GM21515 (cell line): ENCODE results near the gene LMNA.

ENCODE experiments used
- ATAC-seq: cut with Tn5 transposase; IDR thresholded peaks from one replicate; pipeline ENCODE4 v1.9.1; 2021; ENCODE audit not compliant: unreplicated experiment

Gene LMNA

DNA sequence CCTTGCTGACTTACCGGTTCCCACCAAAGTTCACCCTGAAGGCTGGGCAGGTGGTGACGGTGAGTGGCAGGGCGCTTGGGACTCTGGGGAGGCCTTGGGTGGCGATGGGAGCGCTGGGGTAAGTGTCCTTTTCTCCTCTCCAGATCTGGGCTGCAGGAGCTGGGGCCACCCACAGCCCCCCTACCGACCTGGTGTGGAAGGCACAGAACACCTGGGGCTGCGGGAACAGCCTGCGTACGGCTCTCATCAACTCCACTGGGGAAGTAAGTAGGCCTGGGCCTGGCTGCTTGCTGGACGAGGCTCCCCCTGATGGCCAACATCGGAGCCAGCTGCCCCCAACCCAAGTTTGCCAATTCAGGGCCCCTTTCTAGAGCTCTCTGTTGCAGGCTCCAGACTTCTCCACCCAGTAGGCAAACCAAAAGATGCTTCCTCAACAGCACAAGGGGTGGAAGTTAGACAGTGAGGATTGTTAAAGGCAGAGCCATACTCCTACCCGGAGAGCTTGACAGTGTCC, 22.5 kb downstream of the LMNA start:
- no peak for ATAC-seq

- ATAC-seq, result no peak
Observed at GRCh38 chr1:156138458-156138867, 24.0 kb downstream of the LMNA start.

DNA sequence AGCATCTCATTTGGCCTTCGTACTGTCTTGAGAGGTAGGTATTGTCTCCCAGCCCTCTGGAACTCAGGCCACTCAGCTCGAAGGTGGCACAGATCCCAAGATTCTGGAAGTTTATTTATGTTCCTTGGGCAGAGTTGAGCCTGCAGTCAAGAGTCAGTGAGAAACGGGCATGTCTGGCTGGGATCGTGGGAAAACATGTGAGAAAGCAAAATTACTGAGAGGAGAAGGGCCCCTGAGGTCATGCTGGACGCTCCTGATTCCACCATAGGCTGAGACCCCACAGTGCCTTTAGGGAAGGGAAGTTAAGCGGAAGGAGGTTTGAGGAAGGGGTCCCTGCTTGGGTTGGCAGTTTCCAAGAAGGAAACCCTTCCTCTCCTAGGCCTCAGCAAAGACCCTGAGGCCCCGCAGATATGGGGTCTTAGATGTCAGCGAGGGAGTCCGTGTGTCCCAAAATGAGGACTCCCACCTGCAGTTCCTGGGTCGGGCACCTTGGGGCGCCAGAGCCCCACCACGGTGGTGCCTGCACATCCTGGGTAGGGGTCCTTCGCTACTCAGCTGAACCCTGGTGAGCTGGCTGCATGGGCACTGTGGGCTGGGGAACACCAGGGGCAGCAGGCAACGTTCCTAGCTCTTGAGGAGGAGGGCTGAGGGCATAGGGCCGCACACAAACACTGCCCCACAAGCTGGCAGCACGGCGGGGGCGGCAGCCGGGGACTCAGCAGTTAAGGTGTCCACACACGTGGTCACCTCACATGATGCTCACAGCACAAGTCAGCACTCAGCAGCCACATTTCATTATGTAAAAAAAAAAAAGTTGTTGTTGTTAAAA, 26.6 kb downstream of the LMNA start:
- no peak for ATAC-seq

GRCh38 chr1:156143765-156144489, 29.4 kb downstream of the LMNA start:
- no peak for ATAC-seq

- ATAC-seq, result no peak
Observed at GRCh38 chr1:156144742-156145141, 30.2 kb downstream of the LMNA start.

- ATAC-seq, result no peak
Observed at GRCh38 chr1:156145650-156146019, 31.1 kb downstream of the LMNA start.

DNA sequence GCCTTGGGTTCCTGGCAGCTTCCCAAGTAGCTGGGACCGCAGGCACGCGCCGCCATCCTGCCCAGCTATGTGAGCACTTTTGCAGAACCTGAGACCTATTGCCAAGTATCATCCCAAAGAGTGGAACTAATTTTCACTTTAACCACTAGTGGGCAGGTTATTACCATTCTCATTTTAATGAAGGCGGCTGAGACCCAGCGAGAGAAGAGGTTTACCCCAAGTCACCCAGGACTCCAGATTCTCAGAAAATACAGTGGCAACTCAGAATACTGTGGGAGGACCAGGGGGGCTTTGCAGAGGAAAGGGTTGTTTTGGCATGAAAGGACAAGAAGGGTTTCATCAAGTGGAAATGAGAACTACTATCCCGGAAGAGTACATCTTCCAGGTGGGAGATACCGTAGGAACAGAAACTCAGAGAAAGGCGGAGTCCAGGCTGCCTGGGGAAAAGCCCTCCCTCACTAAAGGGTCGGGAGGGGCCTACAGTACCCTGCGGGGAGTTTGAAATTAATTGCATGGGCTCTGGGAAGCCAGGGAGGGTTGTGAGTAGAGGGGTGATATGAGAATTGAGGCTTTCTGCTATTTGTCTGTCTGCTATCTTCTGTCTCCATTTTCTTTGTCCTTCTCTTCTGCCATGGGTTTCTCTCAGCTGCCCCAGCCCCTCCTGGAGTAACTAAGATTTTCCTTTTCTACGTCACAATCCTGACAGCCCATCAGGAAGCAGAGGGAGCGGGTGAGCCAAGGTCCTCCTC, 31.7 kb downstream of the LMNA start:
- ATAC-seq, result no peak

DNA sequence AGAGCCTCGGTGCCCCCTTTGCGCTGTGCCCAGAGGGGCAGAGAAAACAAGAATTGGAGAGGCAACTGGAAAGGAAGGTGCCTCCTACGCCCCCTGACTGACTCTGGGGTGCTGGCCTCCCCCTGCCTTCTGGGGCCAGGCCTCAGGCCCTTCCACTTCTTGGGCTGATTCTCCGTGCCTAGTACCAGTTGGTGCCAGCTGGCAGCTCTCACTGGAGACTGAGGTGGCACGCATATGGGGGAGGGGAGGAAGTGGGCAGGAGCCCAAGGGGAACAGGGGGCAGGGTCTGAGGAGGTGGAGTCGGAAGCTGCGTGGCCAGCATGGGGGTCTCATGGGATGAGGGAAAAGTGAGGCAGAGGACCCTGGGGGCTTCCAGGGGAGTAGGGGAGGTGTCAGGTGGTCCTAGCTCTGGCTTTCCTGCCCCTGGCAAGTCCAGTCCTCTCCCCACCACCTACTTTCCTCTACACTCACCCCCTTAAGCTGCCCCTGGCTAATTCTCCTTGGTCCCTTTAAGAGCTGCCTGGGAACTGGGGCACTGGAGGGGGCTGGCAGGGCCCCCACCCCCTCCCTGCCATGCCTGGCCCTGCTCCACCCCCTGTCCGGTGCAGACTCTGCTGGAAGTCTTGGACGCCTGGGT, 32.4 kb downstream of the LMNA start:
- ATAC-seq, result no peak

GRCh38 chr1:156148216-156148615, 33.7 kb downstream of the LMNA start:
- no peak for ATAC-seq

DNA sequence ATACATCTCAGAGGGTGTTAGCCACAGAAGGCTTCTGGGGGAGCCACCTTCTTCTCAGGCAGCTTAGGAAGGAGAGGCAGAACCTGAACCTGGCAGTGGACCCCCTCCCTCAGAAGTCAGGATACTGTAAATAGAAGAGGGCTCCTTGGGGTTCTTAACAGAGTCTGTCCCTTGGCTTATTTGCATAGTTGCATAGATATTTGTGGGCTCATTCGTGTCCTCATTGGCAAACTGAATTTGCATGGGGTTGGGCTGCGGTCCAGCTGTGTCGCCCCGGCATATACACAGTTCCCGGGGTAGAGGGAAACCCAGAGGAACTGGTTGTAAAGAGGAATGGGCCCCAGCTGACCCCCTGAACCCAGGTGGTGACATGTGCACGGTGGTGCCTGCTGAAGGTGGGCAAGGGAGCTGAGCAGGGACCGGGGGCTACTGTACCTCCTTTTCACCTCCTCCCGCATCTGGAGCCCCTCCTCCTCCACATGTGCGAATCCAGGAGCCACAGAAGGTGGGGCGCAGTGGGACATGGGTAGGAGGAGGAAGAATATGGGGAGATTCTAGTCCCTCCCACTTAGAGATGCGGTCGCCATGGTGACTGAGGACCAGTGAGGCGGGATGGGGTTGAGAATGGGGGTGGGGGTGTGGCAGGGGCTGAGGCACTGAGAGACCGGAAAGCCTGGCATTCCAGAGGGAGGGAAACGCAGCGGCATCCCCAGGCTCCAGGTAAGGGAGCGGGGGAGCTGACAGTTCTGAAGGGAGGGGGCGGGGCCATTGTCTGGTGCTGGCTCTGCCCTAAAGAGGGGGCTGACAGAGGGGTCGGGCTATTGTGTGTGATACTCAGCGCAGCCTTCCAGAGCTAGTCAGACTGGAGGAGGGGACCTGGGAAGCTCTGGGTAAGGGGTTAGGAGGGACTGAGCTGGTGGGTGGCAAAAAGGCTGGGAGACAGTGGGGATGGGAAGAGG, 35.1 kb downstream of the LMNA start:
- peak; percentile 56 for ATAC-seq

DNA sequence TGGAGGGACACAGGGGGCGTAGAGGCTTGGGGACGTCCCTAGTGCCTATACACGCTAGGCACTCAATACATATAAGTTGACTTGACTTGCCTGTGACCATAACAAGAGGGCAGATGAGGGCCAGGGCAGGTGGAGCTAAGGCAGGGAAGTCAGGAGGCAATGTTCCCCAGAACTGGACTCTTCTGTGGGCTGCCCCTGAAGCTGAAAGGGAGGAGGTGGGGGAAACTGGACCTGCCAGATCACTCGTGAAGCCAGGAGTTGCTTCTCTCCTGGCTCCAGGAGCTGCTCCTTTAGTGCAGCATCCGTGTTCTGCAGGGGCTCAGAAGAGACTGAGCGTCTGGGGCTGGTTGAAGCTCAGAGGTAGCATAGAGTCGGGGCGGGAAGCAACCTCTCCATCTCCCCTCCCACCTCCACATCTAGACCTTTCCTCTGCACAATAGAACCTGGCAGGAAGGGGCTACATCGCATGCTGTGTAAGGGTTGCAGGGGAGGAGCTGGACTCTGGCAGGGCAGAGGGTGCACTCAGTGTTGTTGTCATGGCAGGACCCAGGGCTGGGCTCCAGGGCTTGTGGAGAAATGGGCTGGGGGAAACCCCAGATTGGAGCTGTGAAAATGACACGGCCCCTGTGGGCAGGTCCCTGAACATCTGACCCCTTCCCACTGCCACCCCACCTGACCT, 36.0 kb downstream of the LMNA start:
- ATAC-seq, result no peak

GRCh38 chr1:156151093-156151688, 36.7 kb downstream of the LMNA start:
- ATAC-seq, result no peak

- no peak for ATAC-seq
Observed at GRCh38 chr1:156152628-156153027, 38.1 kb downstream of the LMNA start.

DNA sequence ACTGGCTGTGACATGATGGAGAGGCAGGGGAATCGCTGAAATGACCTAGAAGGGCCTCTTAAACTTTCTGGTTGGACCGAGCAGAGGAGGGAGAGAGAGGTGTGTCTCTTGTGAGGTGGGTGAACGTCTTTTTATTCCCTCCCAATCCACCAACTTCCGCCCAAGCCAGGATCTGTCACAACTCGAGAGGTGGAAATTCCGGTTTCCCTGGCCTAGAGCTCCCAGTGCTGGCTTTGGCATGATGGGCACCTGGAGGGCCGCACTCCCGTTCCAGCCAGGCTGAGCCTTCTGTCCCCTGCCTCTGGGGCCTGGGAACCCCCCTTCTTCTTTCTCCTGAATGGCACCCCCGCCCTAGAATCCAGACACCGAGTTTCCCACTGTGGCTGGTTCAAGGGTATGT, 38.9 kb downstream of the LMNA start, which contains the start of gene SEMA4A:
SEMA4A (plus strand) TSS at position 224 of the 400 bp plus-strand sequence. CDS start 994 bp downstream, outside the sequence.
- no peak for ATAC-seq

- ATAC-seq, result no peak
Observed at GRCh38 chr1:156154317-156154749, 39.8 kb downstream of the LMNA start.

GRCh38 chr1:156155756-156156510, 41.4 kb downstream of the LMNA start:
- ATAC-seq, result no peak

DNA sequence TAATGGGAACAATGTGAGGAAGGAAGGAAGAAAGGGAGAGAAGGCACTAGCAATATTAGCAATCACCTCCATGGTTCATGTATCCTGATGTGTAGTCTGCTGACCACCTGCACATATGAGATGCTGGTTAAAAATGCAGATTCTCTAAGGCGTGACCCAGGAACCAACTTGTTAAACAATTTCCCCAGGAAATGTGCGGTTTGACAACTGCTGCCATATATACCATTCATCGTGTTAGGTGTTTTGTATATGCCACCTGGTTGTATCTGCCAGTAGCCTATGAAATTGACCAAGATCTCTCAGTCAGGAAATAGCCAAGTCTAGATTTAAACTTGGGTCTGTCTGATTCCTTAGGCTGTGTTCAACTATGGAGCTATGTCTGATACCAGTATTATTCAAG, 43.0 kb downstream of the LMNA start:
- ATAC-seq, result no peak

DNA sequence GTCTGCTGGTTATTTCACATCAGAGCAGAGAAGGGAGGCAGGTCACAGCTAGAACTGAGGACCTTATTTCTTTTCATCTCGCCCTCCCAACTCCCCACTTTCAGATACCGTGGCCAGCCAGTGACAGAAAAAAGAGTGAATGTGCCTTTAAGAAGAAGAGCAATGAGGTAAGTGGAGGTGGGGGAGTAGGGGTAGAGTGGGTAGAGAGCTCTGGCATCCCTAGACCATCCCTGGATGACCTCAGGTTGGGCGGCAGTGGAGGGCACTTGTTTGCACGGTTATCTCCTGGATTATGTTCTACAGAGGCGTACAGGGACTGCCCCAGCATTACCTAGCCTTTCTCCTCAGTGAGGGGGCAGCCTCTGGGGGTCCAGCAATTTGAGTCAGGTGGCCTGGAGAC, 43.5 kb downstream of the LMNA start:
- no peak for ATAC-seq
